Hepatocyte (in vitro differentiated cells): ENCODE results near the gene HDGFL2.

Experiments used
- EZH2 ChIP-seq: fragments of 200-600 bp; sonication (generic); IDR thresholded peaks from 2 replicates; pipeline ENCODE4 v1.6.1; 2016; ENCODE audit warnings: antibody characterized with exemption, mild to moderate bottlenecking, borderline replicate concordance
- EZH2phosphoT487 ChIP-seq: fragments of 200-600 bp; sonication (generic); IDR thresholded peaks from one replicate; pipeline ENCODE4 v1.6.1; 2018; ENCODE audit warnings: antibody characterized with exemption, mild to moderate bottlenecking, low read depth, moderate library complexity; ENCODE audit not compliant: unreplicated experiment, severe bottlenecking
- TF ChIP-seq, protein P1 (sequence below): fragments of 200-600 bp; sonication (generic); IDR thresholded peaks from 2 replicates; pipeline ENCODE4 v1.5.1; 2016; ENCODE audit warnings: antibody characterized with exemption, mild to moderate bottlenecking; ENCODE audit not compliant: poor library complexity

DNA sequence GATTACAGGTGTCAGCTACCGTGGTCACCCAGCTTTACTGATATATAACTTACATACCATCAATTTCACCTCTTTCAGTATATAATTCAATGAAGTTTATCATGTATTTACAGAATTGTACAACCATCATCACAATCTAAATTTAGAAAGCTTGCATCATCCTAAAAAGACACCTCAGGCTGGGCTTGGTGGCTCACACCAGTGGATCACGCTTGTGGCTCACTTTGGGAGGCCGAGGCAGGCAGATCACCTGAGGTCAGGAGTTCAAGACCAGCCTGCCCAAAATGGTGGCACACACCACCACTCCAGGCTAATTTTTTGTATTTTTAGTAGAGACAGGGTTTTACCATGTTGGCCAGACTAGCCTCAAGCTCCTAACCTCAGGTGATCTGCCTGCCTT, 4.3 kb upstream of the HDGFL2 start:
- TF ChIP-seq, protein P1, sequence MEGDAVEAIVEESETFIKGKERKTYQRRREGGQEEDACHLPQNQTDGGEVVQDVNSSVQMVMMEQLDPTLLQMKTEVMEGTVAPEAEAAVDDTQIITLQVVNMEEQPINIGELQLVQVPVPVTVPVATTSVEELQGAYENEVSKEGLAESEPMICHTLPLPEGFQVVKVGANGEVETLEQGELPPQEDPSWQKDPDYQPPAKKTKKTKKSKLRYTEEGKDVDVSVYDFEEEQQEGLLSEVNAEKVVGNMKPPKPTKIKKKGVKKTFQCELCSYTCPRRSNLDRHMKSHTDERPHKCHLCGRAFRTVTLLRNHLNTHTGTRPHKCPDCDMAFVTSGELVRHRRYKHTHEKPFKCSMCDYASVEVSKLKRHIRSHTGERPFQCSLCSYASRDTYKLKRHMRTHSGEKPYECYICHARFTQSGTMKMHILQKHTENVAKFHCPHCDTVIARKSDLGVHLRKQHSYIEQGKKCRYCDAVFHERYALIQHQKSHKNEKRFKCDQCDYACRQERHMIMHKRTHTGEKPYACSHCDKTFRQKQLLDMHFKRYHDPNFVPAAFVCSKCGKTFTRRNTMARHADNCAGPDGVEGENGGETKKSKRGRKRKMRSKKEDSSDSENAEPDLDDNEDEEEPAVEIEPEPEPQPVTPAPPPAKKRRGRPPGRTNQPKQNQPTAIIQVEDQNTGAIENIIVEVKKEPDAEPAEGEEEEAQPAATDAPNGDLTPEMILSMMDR: no peak
- TF ChIP-seq EZH2phosphoT487 (no peak), EZH2 (no peak)
